Natural killer cell treated with Interleukin-12 subunit alpha and Interleukin-12 subunit beta and Interleukin-15 and Interleukin-18, amount 100 ng/mL, for 72 hours (primary cell): ENCODE measurements around the gene LAT. TPM values are rescaled to one million over a fixed set of nuclear protein-coding genes. Genes with fewer than 3 reads are reported as not detected.

Experiments
- ATAC-seq, 2 donors: fragments of 150-1000 bp; cut with Tn5 transposase in 1 of 2; sonication (Bioruptor Pico), chemical (Tn5 transposase) in 1 of 2; 2 replicates each; pipeline ENCODE4 v1.10.0; 2021
- DNase-seq: peaks from one replicate; pipeline ENCODE4 v3.0.0; 2022; ENCODE audit warnings: low spot score
- H3K27ac Mint-ChIP-seq, 2 donors: 1 replicate in 1 of 2; 2 replicates in 1 of 2; pipeline ENCODE4 v1.8.0; 2022; ENCODE audit warnings: mixed read lengths in 2 of 2, mild to moderate bottlenecking in 1 of 2, moderate library complexity in 1 of 2
- H3K27me3 Mint-ChIP-seq, 2 donors: 1 replicate in 1 of 2; 2 replicates in 1 of 2; pipeline ENCODE4 v1.8.0; 2022; ENCODE audit warnings: mixed read lengths in 2 of 2
- H3K36me3 Mint-ChIP-seq: one replicate; pipeline ENCODE4 v1.8.0; 2022; ENCODE audit warnings: mixed read lengths
- H3K4me1 Mint-ChIP-seq, 2 donors: 1 replicate in 1 of 2; 2 replicates in 1 of 2; pipeline ENCODE4 v1.8.0; 2022; ENCODE audit warnings: low read depth in 2 of 2, mixed read lengths in 2 of 2, mild to moderate bottlenecking in 1 of 2
- H3K4me3 Mint-ChIP-seq: one replicate; pipeline ENCODE4 v1.8.0; 2022; ENCODE audit warnings: mixed read lengths
- H3K9me3 Mint-ChIP-seq: 2 replicates; pipeline ENCODE4 v1.8.0; 2022; ENCODE audit warnings: mixed read lengths
- total RNA-seq, 2 donors: library from RNA; stranded (reverse); gene quantifications; one replicate each; pipeline ENCODE4 v1.2.3, GENCODE V29; 2022

Gene LAT
- total RNA-seq, 2 donors from 2014 or later, result 56.3 to 108 TPM

DNA sequence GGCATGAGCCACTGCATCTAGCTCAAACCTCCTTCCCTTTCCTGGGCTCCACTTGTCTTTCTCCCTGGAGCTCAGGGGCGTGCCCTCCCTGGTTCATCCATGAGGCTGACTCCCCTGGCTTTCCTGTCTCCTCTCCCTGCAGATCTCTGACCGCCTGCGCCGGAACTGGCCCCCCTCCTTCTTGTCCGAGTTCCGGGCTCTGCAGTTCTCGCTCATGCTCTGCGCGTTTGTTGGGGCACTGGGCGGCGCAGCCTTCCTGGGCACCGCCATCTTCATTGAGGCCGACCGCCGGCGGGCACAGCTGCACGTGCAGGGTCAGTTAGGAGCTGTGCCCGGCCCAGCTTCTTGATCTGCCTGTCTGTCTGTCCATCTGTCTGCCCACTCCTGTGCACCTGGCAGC lies 1.2 kb upstream of the LAT start:
- peaks cover 37 to 38% of the 10 kb centered on the region in 2 donors for H3K4me1 Mint-ChIP-seq
- DNase-seq (peak; percentile 13), ATAC-seq (no peak)
- H3K27ac Mint-ChIP-seq, result peak overlapping the region; percentile 86 to 90
- H3K27me3 Mint-ChIP-seq, result no peaks in the 10 kb centered on the region
- no peaks in the 10 kb centered on the region for H3K9me3 Mint-ChIP-seq
- peak overlapping the region; percentile 89 for H3K4me3 Mint-ChIP-seq
- peaks cover 21% of the 10 kb centered on the region for H3K36me3 Mint-ChIP-seq

- Mint-ChIP-seq H3K36me3 (peaks cover 21% of the 10 kb centered on the region), H3K9me3 (no peaks in the 10 kb centered on the region), H3K27me3 (no peaks in the 10 kb centered on the region), H3K27ac (peak overlapping the region; percentile 86 to 90), H3K4me1 (peaks cover 36 to 42% of the 10 kb centered on the region in 2 donors), H3K4me3 (peak overlapping the region; percentile 89)
- no peak for DNase-seq
- peak in 1 of 2 donors; percentile 2 for ATAC-seq
These were observed 761 bp upstream of the LAT start for GRCh38 chr16:28984091-28984490.

DNA sequence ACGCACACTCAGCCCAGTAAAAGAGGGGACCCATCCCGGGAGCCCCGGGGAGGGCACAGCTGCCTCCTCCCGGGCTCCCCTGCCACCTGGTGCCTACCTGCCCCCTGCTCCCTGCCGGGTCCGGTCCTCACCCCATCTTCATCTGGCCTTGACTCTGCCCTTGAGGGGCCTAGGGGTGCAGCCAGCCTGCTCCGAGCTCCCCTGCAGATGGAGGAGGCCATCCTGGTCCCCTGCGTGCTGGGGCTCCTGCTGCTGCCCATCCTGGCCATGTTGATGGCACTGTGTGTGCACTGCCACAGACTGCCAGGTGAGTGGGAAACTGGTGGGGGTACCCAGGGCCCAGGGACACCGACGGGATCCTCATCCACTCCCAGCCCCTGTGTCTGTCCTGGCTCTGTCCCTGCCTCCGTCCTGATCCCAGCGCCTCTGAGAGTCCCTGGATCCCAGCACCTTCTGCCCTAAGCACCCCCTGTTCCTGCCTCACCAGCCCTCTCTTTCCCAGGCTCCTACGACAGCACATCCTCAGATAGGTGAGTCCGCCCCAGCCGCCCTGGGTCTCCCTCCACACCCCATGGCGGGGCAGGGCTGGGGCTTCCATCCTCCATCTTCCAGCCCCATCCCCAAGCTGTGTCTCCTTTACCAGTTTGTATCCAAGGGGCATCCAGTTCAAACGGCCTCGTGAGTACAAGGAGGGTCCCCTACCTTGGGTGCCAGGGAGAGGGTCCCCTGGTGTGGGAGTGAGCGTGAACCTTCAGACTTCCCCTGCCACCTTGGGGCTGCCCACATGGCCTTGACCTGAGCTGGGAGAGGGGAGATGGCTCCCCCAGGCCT lies 574 bp downstream of the LAT start:
- peak overlapping the region; percentile 74 for H3K4me3 Mint-ChIP-seq
- peak; percentile 2 to 15 for ATAC-seq
- H3K27me3 Mint-ChIP-seq, result no peaks in the 10 kb centered on the region
- peak; percentile 61 for DNase-seq
- H3K9me3 Mint-ChIP-seq, result no peaks in the 10 kb centered on the region
- peaks cover 21% of the 10 kb centered on the region for H3K36me3 Mint-ChIP-seq
- H3K4me1 Mint-ChIP-seq, result peaks cover 45 to 50% of the 10 kb centered on the region in 2 donors
- H3K27ac Mint-ChIP-seq, result peak overlapping the region; percentile 67 to 91

- H3K4me1 Mint-ChIP-seq, result peaks cover 47 to 50% of the 10 kb centered on the region in 2 donors
- peak overlapping the region; percentile 67 to 91 for H3K27ac Mint-ChIP-seq
- no peaks in the 10 kb centered on the region for H3K27me3 Mint-ChIP-seq
- H3K4me3 Mint-ChIP-seq, result peak overlapping the region; percentile 74
- H3K9me3 Mint-ChIP-seq, result no peaks in the 10 kb centered on the region
- peak; percentile 10 for DNase-seq
- ATAC-seq, result no peak
- H3K36me3 Mint-ChIP-seq, result peaks cover 21% of the 10 kb centered on the region
These were observed 1.2 kb downstream of the LAT start for GRCh38 chr16:28986046-28986445.

DNA sequence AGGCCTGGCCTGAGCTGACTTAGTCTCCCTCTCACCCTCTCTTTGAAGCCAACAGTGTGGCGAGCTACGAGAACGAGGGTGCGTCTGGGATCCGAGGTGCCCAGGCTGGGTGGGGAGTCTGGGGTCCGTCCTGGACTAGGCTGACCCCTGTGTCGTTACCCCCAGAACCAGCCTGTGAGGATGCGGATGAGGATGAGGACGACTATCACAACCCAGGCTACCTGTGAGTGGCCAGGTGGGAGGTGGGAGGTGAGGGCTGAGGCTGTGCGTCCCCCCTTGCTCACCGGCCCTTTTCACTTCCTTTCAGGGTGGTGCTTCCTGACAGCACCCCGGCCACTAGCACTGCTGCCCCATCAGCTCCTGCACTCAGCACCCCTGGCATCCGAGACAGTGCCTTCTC lies 1.6 kb downstream of the LAT start:
- Mint-ChIP-seq H3K9me3 (no peaks in the 10 kb centered on the region), H3K4me1 (peaks cover 47 to 50% of the 10 kb centered on the region in 2 donors), H3K27me3 (no peaks in the 10 kb centered on the region), H3K27ac (peak overlapping the region; percentile 67 to 91), H3K36me3 (peaks cover 21% of the 10 kb centered on the region), H3K4me3 (peak overlapping the region; percentile 74)
- no peak for ATAC-seq
- no peak for DNase-seq

DNA sequence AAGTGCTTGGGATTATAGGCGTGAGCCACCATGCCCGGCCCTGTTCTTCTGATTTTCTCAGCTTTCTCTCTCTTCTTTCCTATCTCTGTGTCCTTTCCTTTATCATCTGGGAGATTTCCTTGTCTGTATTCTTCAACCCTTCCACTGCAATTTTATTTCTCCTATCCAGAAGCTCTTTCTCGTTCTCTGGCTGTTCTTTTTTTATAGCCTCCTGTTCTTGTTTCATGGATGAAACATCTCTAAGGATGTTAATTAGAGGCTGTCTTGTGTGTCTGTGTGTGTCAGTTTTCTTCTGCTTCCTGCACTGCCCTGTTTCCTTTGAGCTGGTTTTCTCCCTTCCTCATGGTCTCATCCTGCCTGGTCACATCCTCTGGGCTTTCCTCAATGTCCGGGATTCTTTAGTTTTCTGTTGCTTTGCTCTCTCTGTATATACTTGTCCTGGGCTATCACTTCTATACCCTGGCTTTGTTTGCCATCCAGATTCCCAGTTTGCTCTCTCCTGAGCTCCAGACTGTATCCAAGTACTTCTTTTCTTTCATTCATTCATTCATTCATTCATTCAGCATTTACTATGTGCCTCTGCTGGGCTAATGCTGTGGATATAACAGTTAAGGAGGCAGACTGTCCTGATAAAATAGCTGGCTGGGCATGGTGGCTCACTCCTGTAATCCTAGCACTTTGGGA lies 2.5 kb downstream of the LAT start:
- ATAC-seq (no peak), DNase-seq (no peak)
- Mint-ChIP-seq H3K36me3 (peaks cover 21% of the 10 kb centered on the region), H3K27me3 (no peaks in the 10 kb centered on the region), H3K4me3 (peak overlapping the region; percentile 74), H3K9me3 (no peaks in the 10 kb centered on the region), H3K27ac (peak overlapping the region; percentile 53 to 67), H3K4me1 (peaks cover 46 to 47% of the 10 kb centered on the region in 2 donors)

DNA sequence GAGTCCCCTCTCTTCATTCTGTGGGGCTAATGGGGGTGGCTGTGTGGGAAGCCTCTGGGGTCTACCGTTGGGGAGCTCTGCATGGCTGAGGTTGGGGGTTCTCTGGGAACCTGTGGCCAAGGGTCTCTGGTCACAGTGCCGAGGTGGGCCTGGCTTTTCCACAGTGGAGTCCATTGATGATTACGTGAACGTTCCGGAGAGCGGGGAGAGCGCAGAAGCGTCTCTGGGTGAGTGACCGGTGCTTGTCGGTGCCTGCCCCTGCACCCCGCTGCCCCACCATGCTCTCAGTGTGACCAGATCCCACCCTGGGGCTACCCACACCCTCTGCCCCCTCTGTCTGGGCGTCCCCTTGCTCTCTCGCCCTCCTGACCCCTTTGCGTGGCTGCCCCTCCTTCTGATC lies 4.5 kb downstream of the LAT start:
- no peak for ATAC-seq
- Mint-ChIP-seq H3K4me3 (no peak overlapping the region), H3K9me3 (no peaks in the 10 kb centered on the region), H3K36me3 (peaks cover 9% of the 10 kb centered on the region), H3K27me3 (no peaks in the 10 kb centered on the region), H3K4me1 (peaks cover 32 to 34% of the 10 kb centered on the region in 2 donors), H3K27ac (peak overlapping the region; percentile 53 to 72)
- DNase-seq, result no peak

DNA sequence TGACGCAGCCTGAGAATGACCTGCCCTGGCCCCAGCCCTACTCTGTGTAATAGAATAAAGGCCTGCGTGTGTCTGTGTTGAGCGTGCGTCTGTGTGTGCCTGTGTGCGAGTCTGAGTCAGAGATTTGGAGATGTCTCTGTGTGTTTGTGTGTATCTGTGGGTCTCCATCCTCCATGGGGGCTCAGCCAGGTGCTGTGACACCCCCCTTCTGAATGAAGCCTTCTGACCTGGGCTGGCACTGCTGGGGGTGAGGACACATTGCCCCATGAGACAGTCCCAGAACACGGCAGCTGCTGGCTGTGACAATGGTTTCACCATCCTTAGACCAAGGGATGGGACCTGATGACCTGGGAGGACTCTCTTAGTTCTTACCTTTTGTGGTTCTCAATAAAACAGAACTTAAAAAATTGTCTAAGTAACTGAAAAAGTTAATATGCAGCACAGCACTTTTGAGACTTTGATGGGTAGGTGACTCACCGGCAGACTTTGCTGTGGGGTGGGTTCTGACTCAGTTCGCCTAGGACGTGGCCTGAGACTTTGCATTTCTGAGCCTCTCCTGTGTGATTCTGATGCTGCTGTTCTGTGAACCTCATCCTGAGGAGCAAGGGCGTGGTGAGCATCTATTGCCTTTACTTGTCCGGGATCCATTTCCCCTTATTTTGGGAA lies 5.7 kb downstream of the LAT start:
- Mint-ChIP-seq H3K27ac (peak overlapping the region; percentile 53 to 72), H3K9me3 (no peaks in the 10 kb centered on the region), H3K36me3 (peaks cover 9% of the 10 kb centered on the region), H3K4me3 (peak overlapping the region; percentile 14), H3K27me3 (no peaks in the 10 kb centered on the region), H3K4me1 (peaks cover 26 to 28% of the 10 kb centered on the region in 2 donors)
- peak; percentile 8 to 83 for ATAC-seq
- no peak for DNase-seq

DNA sequence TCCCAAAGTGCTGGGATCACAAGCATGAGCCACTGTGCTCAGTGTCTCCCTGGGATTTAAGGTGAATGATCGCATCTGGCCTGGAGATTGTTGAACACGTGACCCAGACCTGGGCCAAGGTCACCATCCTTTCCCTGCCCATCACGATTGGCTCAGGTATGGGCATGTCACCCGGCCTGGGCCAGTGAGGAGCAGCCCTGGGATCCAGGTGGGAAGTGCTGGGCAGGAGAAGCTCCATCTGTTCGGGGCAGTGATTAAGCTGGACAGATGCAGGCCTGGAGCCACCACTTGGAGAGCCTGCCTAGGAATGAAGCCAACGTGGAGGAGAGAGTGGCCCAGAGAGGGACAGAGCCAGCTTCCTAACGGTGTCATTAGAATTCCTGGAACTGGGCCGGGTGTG lies 6.8 kb downstream of the LAT start:
- Mint-ChIP-seq H3K27me3 (no peaks in the 10 kb centered on the region), H3K4me3 (no peak overlapping the region), H3K4me1 (peaks cover 22 to 25% of the 10 kb centered on the region in 2 donors), H3K9me3 (no peaks in the 10 kb centered on the region), H3K36me3 (peaks cover 9% of the 10 kb centered on the region), H3K27ac (peak overlapping the region in 1 of 2 donors; percentile 53)
- DNase-seq (peak; percentile 20), ATAC-seq (no peak)

DNA sequence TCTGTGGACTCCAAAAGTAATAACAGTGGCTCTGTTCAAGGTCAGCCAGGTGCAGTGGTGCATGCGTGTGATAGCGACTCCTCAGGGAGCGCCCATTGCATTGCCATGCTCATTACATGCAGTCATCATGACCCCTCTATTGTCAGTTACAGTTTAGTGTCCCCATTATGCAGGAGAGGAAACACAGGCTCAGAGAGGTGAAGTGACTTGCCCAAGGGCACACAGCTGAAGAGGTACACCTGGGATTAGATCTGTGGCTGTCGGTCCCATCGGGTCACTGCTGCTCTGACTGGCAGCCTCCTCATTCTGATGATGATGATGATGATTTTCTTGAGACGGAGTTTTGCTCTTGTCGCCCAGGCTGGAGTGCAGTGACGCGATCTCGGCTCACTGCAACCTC lies 7.6 kb downstream of the LAT start:
- Mint-ChIP-seq H3K27me3 (no peaks in the 10 kb centered on the region), H3K27ac (no peak overlapping the region), H3K4me1 (peaks cover 19% of the 10 kb centered on the region in 2 donors), H3K4me3 (no peak overlapping the region), H3K36me3 (peaks cover 3% of the 10 kb centered on the region), H3K9me3 (no peaks in the 10 kb centered on the region)
- no peak for ATAC-seq
- DNase-seq, result peak; percentile 46

DNA sequence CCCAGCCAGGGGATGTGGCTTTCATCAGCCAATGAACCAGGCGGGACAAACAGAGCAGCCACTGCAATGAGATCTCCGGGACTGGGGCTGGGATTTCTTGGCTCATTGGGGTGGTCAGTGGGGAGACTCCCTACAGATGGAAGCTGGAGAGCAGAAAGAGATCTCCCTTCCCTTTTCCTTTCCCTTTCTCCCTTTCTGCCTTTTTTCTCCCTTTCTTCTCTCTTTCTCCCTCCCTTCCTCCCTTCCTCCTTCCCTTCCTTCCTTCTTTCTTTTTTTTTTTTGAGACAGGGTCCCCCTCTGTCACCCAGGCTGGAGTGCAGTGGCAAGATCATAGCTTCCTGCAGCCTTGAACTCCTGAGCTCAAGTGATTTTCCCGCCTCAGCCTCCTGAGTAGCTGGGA lies 14.0 kb downstream of the LAT start:
- H3K27me3 Mint-ChIP-seq, result no peaks in the 10 kb centered on the region
- H3K9me3 Mint-ChIP-seq, result no peaks in the 10 kb centered on the region
- DNase-seq (no peak), ATAC-seq (no peak)
- H3K4me1 Mint-ChIP-seq, result peaks cover 0 to 5% of the 10 kb centered on the region in 2 donors
- H3K27ac Mint-ChIP-seq, result peak overlapping the region in 1 of 2 donors; percentile 69
- H3K36me3 Mint-ChIP-seq, result no peaks in the 10 kb centered on the region
- no peak overlapping the region for H3K4me3 Mint-ChIP-seq

DNA sequence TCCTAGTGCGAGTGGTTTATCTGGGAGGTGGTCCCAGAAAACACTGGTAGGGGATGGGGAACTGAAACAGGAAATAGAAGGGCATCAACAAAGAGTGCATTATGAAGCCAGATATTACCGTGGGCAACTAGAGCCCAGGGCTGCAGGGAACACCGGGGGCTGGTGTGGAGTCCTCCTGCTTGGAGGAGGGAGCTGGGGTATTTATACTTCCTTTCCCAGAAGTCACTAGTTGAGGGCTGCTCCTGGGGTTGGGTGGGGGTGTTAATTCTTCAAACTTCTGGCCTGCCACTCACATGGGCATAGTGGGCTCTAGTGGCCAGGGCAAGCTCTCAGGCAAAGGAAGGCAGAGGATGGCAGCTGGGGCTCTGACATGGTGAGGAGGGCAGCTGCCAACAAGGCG lies 14.7 kb downstream of the LAT start:
- no peak overlapping the region for H3K4me3 Mint-ChIP-seq
- peak overlapping the region in 1 of 2 donors; percentile 69 for H3K27ac Mint-ChIP-seq
- ATAC-seq (no peak), DNase-seq (no peak)
- no peaks in the 10 kb centered on the region for H3K36me3 Mint-ChIP-seq
- H3K27me3 Mint-ChIP-seq, result no peaks in the 10 kb centered on the region
- H3K4me1 Mint-ChIP-seq, result peaks cover 2 to 5% of the 10 kb centered on the region in 2 donors
- no peaks in the 10 kb centered on the region for H3K9me3 Mint-ChIP-seq

DNA sequence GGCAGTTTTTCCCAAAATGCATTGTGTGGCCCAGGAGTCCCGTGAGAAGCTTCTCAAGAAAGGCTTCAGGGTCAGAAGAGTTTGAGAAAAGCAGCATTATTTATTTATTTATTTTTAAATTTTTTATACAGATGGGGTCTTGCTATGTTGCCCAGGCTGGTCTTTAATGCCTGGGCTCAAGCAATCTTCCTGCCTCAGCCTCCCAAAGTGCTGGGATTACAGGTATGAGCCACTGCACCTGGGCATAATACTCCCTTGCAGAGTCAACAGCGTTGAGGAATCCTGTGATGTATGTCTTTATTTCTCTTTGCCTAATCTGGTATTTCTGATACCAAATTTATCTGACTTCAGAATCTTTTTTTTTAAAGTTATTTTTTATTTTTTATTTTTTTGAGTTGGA lies 15.2 kb downstream of the LAT start:
- no peak for ATAC-seq
- DNase-seq, result no peak
- H3K36me3 Mint-ChIP-seq, result no peaks in the 10 kb centered on the region
- no peaks in the 10 kb centered on the region for H3K27me3 Mint-ChIP-seq
- no peak overlapping the region for H3K4me3 Mint-ChIP-seq
- peaks cover 5 to 6% of the 10 kb centered on the region in 2 donors for H3K4me1 Mint-ChIP-seq
- H3K9me3 Mint-ChIP-seq, result no peaks in the 10 kb centered on the region
- no peak overlapping the region for H3K27ac Mint-ChIP-seq
